HepG2 (cell line): ENCODE measurements around the gene TP53TG5. TPM values are rescaled to one million over a fixed set of nuclear protein-coding genes. Genes with fewer than 3 reads are reported as not detected.

Experiments used
- DNMT3B ChIP-seq: conservative IDR thresholded peaks from 2 replicates; pipeline ENCODE4 v1.6.1; 2016; ENCODE audit warnings: missing biosample characterization, control low read depth
- HNRNPH1 ChIP-seq: fragments of 200-400 bp; formaldehyde crosslinking; optimal IDR thresholded peaks from 2 replicates; pipeline ENCODE3; 2017; ENCODE audit warnings: mild to moderate bottlenecking, low read depth, low read length
- JUND ChIP-seq: sonication (generic); formaldehyde crosslinking; IDR thresholded peaks from 2 replicates; pipeline ENCODE4 v1.8.0; 2022; ENCODE audit warnings: mild to moderate bottlenecking, missing genetic modification reagents
- MAFG ChIP-seq: sonication (generic); formaldehyde crosslinking; IDR thresholded peaks from 2 replicates; pipeline ENCODE4 v1.5.1; 2020; ENCODE audit warnings: mild to moderate bottlenecking, missing genetic modification reagents
- PLRG1 ChIP-seq: fragments of 450-650 bp; conservative IDR thresholded peaks from 2 replicates; pipeline ENCODE4 v1.6.1; 2016
- POLR2G ChIP-seq: fragments of 200-400 bp; formaldehyde crosslinking; IDR thresholded peaks from 2 replicates; pipeline ENCODE4 v1.6.1; 2018; ENCODE audit warnings: mild to moderate bottlenecking, low read depth, low read length, moderate library complexity
- RFXAP ChIP-seq: sonication (generic); formaldehyde crosslinking; IDR thresholded peaks from 2 replicates; pipeline ENCODE4 v1.4.0; 2020; ENCODE audit warnings: missing genetic modification reagents, borderline replicate concordance
- YEATS4 ChIP-seq: sonication (generic); formaldehyde crosslinking; IDR thresholded peaks from 2 replicates; pipeline ENCODE4 v1.4.0; 2020; ENCODE audit warnings: missing genetic modification reagents, borderline replicate concordance
- ZHX2 ChIP-seq, 2 experiments: sonication (generic) in 1 of 2; formaldehyde crosslinking in 1 of 2; IDR thresholded peaks; 2 replicates each; pipeline versions ENCODE4 v1.6.1 to v1.9.0; 2014 to 2022; ENCODE audit warnings: antibody characterized with exemption in 1 of 2, borderline replicate concordance in 1 of 2, inconsistent platforms in 1 of 2, low read depth in 1 of 2, missing genetic modification reagents in 1 of 2
- ZNF160 ChIP-seq: sonication (generic); formaldehyde crosslinking; IDR thresholded peaks from 2 replicates; pipeline ENCODE4 v1.8.0; 2022; ENCODE audit warnings: mild to moderate bottlenecking, inconsistent platforms, missing genetic modification reagents
- ZNF460 ChIP-seq: sonication (generic); formaldehyde crosslinking; IDR thresholded peaks from 2 replicates; pipeline ENCODE4 v1.5.1; 2020; ENCODE audit warnings: missing genetic modification reagents, mild to moderate bottlenecking, borderline replicate concordance
- ZNF569 ChIP-seq: sonication (generic); formaldehyde crosslinking; IDR thresholded peaks from 2 replicates; pipeline ENCODE4 v1.5.0; 2020; ENCODE audit warnings: mild to moderate bottlenecking, missing genetic modification reagents, moderate library complexity, borderline replicate concordance
- polyA plus RNA-seq, 8 experiments: library from polyadenylated mRNA; depleted of rRNA in 3 of 8; stranded (reverse) in 7 of 8; unstranded in 1 of 8; fragments of >200 nt; fragmentation: Illumina TruSeq in 4 of 8; extraction: Trizol in 4 of 8; gene quantifications; 2 replicates each; pipeline versions ENCODE4 v1.2.1 to v1.2.3, GENCODE V29; 2011 to 2016; ENCODE audit warnings: low read depth in 4 of 8, missing spikeins in 1 of 8, mixed read lengths in 1 of 8; ENCODE audit not compliant: insufficient read depth in 1 of 8
- total RNA-seq, 5 experiments: library from RNA; depleted of rRNA; stranded (reverse); fragments of >200 nt; fragmentation: Illumina TruSeq; extraction: Trizol; gene quantifications; 2 replicates each; pipeline ENCODE4 v1.2.3, GENCODE V29; 2016; ENCODE audit warnings: low read depth in 1 of 5
- TF ChIP-seq, protein P1 (sequence below): sonication (generic); formaldehyde crosslinking; IDR thresholded peaks from 2 replicates; pipeline ENCODE4 v1.4.0; 2020; ENCODE audit warnings: mild to moderate bottlenecking, missing genetic modification reagents

TP53TG5 gene
- total and polyA plus RNA-seq, 2 of the 13 experiments (the other 11 are each of a cell fraction or from before 2014, with no cell fraction given) = 0.11 TPM; not detected in 1

DNA sequence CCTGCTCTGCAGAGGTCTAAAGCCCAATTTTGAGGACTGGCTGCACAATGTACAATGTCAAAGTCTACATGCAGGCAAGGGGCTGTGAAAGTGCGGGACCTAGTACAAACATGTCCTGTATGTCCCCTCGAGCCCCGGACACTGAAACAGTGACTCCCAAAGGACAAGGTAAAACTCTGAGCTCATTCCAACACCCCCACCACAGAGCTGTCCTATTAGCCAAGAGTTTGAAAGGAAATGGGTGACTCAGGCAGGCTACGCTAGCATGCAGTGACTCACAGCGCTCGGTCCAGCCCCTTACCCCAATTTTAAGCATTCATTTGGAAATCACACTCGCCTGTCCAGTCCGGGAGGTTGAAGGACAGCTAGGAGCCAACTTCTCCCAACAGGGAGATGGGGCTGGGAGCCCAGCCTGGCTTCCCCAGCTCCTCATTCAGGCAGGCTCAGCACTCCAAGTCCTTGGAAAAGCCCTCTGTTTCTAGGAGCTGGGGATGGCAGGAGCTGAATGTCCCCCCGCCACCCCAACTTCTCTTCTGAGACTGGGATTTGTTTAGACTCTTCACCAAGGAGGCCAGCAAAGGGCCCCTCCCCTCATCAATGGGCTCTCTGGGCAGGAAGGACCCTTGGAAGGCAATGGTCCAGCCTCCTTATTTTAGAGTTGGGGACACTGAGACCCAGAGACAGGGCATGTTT, 33.8 kb downstream of the TP53TG5 start (continued):
- TF ChIP-seq MAFG (peak; percentile 38; the same call in 1 of the 2 replicates), ZNF160 (CRISPR knock-in tag) (no peak; the same call in 1 of the 2 replicates), POLR2G (peak; percentile 83), JUND (CRISPR knock-in tag) (peak; percentile 89), ZNF569 (no peak), ZHX2 (IDR thresholded peaks at IDR 0.05; ENCODE audit: low read depth) (no peak), ZHX2 (CRISPR knock-in tag; IDR thresholded peaks at IDR 0.05; ENCODE audit: borderline replicate concordance) (no peak), DNMT3B (peak; percentile 50; the same call in 1 of the 2 replicates), PLRG1 (no peak), ZNF460 (CRISPR knock-in tag) (no peak; the same call in 1 of the 2 replicates), HNRNPH1 (no peak), YEATS4 (0 out of 2 replicates have a peak, but pooled peaks have one; percentile 18), RFXAP (CRISPR knock-in tag) (peak; percentile 64; the same call in 1 of the 2 replicates)
- TF ChIP-seq, protein P1, sequence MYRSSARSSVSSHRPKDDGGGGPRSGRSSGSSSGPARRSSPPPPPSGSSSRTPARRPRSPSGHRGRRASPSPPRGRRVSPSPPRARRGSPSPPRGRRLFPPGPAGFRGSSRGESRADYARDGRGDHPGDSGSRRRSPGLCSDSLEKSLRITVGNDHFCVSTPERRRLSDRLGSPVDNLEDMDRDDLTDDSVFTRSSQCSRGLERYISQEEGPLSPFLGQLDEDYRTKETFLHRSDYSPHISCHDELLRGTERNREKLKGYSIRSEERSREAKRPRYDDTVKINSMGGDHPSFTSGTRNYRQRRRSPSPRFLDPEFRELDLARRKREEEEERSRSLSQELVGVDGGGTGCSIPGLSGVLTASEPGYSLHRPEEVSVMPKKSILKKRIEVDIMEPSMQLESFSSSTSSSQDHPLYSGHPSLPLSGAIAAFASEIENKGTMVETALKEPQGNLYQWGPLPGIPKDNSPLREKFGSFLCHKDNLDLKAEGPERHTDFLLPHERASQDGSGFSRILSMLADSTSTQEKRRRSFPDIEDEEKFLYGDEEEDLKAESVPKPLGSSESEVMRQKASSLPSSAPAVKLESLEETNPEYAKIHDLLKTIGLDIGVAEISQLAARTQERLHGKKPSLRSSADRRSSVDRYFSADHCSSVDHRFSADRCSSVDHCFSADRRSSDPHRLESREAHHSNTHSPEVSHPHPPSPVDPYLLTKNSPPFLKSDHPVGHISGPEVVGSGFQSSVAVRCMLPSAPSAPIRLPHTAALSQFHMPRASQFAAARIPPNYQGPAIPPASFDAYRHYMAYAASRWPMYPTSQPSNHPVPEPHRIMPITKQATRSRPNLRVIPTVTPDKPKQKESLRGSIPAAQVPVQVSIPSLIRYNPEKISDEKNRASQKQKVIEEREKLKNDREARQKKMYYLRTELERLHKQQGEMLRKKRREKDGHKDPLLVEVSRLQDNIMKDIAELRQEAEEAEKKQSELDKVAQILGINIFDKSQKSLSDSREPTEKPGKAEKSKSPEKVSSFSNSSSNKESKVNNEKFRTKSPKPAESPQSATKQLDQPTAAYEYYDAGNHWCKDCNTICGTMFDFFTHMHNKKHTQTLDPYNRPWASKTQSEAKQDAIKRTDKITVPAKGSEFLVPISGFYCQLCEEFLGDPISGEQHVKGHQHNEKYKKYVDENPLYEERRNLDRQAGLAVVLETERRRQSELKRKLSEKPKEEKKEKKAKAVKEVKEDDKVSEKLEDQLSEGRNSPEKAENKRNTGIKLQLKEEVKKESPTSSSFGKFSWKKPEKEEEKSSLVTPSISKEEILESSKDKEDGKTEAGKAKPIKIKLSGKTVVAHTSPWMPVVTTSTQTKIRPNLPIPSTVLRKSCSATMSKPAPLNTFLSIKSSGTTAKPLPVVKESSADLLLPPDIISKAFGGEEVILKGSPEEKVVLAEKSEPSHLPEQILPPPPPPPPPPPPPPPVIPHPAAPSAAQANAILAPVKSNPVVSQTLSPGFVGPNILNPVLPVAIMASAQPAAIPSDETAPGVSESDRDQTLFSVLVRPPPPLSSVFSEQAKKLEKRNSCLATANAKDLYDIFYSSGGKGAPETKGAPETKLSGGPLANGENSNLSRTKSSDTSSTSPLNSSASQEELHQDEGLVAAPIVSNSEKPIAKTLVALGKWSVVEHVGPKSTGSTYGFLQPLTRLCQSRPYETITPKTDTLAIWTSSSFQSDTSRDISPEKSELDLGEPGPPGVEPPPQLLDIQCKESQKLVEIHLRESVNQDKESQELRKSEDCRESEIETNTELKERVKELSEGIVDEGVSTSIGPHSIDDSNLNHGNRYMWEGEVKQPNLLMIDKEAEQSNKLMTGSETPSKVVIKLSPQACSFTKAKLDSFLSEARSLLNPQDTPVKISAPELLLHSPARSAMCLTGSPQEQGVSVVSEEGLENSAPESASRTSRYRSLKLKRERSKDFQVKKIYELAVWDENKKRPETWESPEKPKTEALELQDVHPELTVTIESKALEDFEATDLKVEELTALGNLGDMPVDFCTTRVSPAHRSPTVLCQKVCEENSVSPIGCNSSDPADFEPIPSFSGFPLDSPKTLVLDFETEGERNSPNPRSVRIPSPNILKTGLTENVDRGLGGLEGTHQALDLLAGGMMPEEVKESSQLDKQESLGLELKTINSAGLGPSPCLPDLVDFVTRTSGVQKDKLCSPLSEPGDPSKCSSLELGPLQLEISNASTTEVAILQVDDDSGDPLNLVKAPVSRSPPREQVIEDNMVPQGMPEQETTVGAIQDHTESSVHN (CRISPR knock-in tag) = no peak
